Transverse colon (tissue), 4 donors: ENCODE data around the gene UVRAG. TPM values are rescaled to one million over a fixed set of nuclear protein-coding genes. Genes with fewer than 3 reads are reported as not detected.

Source experiments
- DNase-seq: peaks from one replicate; pipeline ENCODE4 v3.0.0-alpha.2; 2019
- H3K27ac ChIP-seq, 4 donors: fragments of 200-600 bp; sonication (generic); 2 replicates each; pipeline ENCODE4 v1.5.1; 2016 to 2018; ENCODE audit warnings: inconsistent platforms in 4 of 4
- H3K27me3 ChIP-seq: fragments of 200-600 bp; sonication (generic); 2 replicates; pipeline ENCODE4 v1.5.1; 2017; ENCODE audit warnings: inconsistent platforms
- H3K36me3 ChIP-seq, 4 donors: fragments of 200-600 bp; sonication (generic); 2 replicates each; pipeline ENCODE4 v1.5.1; 2017 to 2019; ENCODE audit warnings: inconsistent platforms in 4 of 4
- H3K4me1 ChIP-seq, 4 donors: fragments of 200-600 bp; sonication (generic); 2 replicates each; pipeline ENCODE4 v1.5.1; 2017 to 2020; ENCODE audit warnings: inconsistent platforms in 4 of 4
- H3K4me3 ChIP-seq, 4 donors: fragments of 200-600 bp; sonication (generic); 1 replicate in 1 of 4; 2 replicates in 3 of 4; pipeline versions ENCODE4 v1.5.1 to v1.6.1; 2017 to 2019; ENCODE audit warnings: inconsistent platforms in 4 of 4
- H3K9me3 ChIP-seq, 2 donors: fragments of 200-600 bp; sonication (generic); 2 replicates each; pipeline ENCODE4 v1.5.1; 2017 to 2019; ENCODE audit warnings: inconsistent platforms in 2 of 2
- EP300 ChIP-seq: sonication (generic); formaldehyde crosslinking; IDR thresholded peaks from one replicate; pipeline ENCODE4 v1.6.1; 2017; ENCODE audit warnings: antibody characterized with exemption, low read depth
- POLR2A ChIP-seq: fragments of 450-650 bp; IDR thresholded peaks from one replicate; pipeline ENCODE4 v1.6.1; 2016; ENCODE audit warnings: antibody characterized with exemption, mild to moderate bottlenecking, moderate library complexity
- POLR2AphosphoS5 ChIP-seq, 3 donors: sonication (generic); formaldehyde crosslinking; IDR thresholded peaks; one replicate each; pipeline ENCODE4 v1.6.1; 2016; ENCODE audit warnings: antibody characterized with exemption in 3 of 3
- WGBS, 2 donors: methylation state at CpG; one replicate each; pipeline ENCODE4 v1.1.5; 2018; ENCODE audit warnings: low coverage in 1 of 2; 5-methylcytosine and 5-hydroxymethylcytosine counted together
- in situ Hi-C, 4 donors: fragments of 200-750 bp; cut with MboI; loops; one replicate each; pipeline versions ENCODE4 v1.15.0 to v1.15.1; 2017; ENCODE audit warnings: low sequenced_read_pairs in 3 of 4, low pct_ligation_motif_present in 1 of 4, low pct_unique_long_range_greater_than_20kb in 1 of 4
- intact Hi-C: fragments of 100-400 bp; cut with DNase I; formaldehyde crosslinking; loops from one replicate; pipeline ENCODE4 v1.15.1; 2023; ENCODE audit warnings: low total_unique reads
- total RNA-seq, 4 donors: library from RNA; depleted of rRNA; stranded (reverse); fragments of >200 nt; gene quantifications; one replicate each; pipeline ENCODE4 v1.1.0, GENCODE V29; 2016
- TF ChIP-seq, protein P1 (sequence below), 5 experiments: fragments of 200-600 bp in 3 of 5; fragments of 450-650 bp in 2 of 5; sonication (generic) in 3 of 5; IDR thresholded peaks; 1 replicate in 2 of 5; 2 replicates in 3 of 5; pipeline ENCODE4 v1.5.1; 2016 to 2017; ENCODE audit warnings: antibody characterized with exemption in 5 of 5, inconsistent platforms in 3 of 5, mild to moderate bottlenecking in 2 of 5, moderate library complexity in 1 of 5

The UVRAG gene
- total RNA-seq, 4 donors from 2014 or later, result 12.7 to 34.6 (median 19.3) TPM

DNA sequence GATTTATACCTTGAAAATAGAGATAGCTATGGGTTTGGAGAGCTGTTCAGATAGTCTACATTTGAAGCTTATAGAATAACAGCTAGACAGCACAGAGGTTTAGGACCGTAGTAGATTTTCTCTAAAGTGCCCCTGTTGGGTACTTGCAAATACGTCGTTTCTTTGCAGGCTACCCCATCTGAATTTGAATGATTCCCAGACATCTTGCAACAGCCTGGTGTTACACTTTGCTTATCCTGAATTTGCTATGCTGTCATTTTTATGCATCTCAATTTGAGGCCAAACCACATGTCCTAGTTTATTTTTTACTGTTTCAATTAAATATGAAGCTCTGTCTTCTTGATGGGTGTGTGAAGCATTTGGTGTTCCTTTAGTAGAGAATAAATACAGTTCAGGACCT lies 249.2 kb downstream of the UVRAG start:
- Histone ChIP-seq H3K27ac (no peak overlapping the region), H3K27me3 (no peaks in the 10 kb centered on the region), H3K4me3 (no peak overlapping the region), H3K9me3 (no peaks in the 10 kb centered on the region), H3K36me3 (peaks cover 0 to 9% (median 0%) of the 10 kb centered on the region in 4 donors), H3K4me1 (no peaks in the 10 kb centered on the region)
- 94% methylated on average over 3 of the region's 3 CpGs for WGBS, 2 donors
- in situ Hi-C loops (no loop called here), intact Hi-C loops (no loop called here)
- TF ChIP-seq POLR2A (no peak), POLR2AphosphoS5 (IDR thresholded peaks at IDR 0.05) (no peak), EP300 (no peak)
- TF ChIP-seq, protein P1, sequence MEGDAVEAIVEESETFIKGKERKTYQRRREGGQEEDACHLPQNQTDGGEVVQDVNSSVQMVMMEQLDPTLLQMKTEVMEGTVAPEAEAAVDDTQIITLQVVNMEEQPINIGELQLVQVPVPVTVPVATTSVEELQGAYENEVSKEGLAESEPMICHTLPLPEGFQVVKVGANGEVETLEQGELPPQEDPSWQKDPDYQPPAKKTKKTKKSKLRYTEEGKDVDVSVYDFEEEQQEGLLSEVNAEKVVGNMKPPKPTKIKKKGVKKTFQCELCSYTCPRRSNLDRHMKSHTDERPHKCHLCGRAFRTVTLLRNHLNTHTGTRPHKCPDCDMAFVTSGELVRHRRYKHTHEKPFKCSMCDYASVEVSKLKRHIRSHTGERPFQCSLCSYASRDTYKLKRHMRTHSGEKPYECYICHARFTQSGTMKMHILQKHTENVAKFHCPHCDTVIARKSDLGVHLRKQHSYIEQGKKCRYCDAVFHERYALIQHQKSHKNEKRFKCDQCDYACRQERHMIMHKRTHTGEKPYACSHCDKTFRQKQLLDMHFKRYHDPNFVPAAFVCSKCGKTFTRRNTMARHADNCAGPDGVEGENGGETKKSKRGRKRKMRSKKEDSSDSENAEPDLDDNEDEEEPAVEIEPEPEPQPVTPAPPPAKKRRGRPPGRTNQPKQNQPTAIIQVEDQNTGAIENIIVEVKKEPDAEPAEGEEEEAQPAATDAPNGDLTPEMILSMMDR (IDR thresholded peaks at IDR 0.05), result no peak
- DNase-seq, result no peak

DNA sequence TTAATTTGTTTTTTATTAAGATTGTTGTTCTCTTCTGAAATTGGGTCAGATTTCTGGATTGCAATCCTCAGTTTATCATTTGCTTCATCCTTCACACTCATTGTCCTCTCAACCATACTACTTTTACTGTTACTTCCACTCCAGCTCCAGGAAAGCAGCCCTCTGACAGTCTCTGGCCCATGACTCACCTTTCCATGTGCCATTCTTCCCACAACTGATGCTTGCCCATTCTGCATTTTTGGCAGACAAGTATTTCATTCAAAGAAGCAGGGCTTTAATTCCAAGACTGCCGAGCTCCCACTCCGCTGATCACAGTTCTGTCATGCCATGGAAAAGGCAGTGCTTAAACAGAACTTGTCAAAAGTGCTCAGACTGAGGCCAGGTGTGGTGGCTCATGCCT lies 252.1 kb downstream of the UVRAG start:
- TF ChIP-seq EP300 (no peak), POLR2AphosphoS5 (IDR thresholded peaks at IDR 0.05) (no peak), POLR2A (no peak)
- TF ChIP-seq, protein P1 (IDR thresholded peaks at IDR 0.05), result no peak
- Histone ChIP-seq H3K4me3 (no peak overlapping the region), H3K36me3 (peaks cover 0 to 9% (median 0%) of the 10 kb centered on the region in 4 donors), H3K9me3 (no peaks in the 10 kb centered on the region), H3K4me1 (no peaks in the 10 kb centered on the region), H3K27ac (no peak overlapping the region), H3K27me3 (no peaks in the 10 kb centered on the region)
- no peak for DNase-seq
- intact Hi-C loops (no loop called here), in situ Hi-C loops (no loop called here)
- 100% methylated on average over 2 of the region's 2 CpGs; no CpG with 5 or more reads in 1 of the 2 donors for WGBS, 2 donors

DNA sequence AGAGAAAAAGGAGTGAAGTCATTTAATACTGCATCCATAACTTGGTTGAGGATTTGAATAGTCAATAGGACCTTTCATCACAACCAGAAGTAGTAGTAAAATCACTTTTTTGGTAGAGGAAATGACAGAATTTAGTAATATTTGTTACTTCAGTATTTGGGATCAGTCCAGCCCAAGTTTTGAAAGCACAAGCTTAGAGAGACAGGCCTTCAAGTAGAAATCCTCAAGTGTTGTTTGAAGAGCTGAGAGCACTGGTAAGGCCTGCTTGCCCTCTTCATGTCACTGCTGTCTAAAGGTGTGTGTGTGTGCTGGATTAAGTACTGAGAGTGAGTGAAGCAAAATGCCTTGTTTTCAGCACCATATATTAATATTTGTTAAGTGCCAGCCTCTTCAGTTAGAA lies 254.0 kb downstream of the UVRAG start:
- H3K4me1 ChIP-seq, result peaks cover 0 to 3% (median 0%) of the 10 kb centered on the region in 4 donors
- H3K36me3 ChIP-seq, result peaks cover 0 to 9% (median 0%) of the 10 kb centered on the region in 4 donors
- in situ Hi-C loops, result no loop called here
- intact Hi-C loops, result no loop called here
- H3K27ac ChIP-seq, result no peak overlapping the region
- no peak for TF ChIP-seq POLR2A
- H3K9me3 ChIP-seq, result no peaks in the 10 kb centered on the region
- DNase-seq, result no peak
- H3K4me3 ChIP-seq, result no peak overlapping the region
- no peaks in the 10 kb centered on the region for H3K27me3 ChIP-seq

- no peak overlapping the region for H3K27ac ChIP-seq
- no peaks in the 10 kb centered on the region for H3K9me3 ChIP-seq
- H3K4me3 ChIP-seq, result no peak overlapping the region
- TF ChIP-seq POLR2A (no peak), EP300 (no peak), POLR2AphosphoS5 (IDR thresholded peaks at IDR 0.05) (no peak)
- TF ChIP-seq, protein P1 (IDR thresholded peaks at IDR 0.05), result no peak
- in situ Hi-C loops, result no loop called here
- H3K36me3 ChIP-seq, result peaks cover 0 to 9% (median 0%) of the 10 kb centered on the region in 4 donors
- intact Hi-C loops, result no loop called here
- H3K27me3 ChIP-seq, result no peaks in the 10 kb centered on the region
- DNase-seq, result no peak
- peaks cover 0 to 11% (median 2%) of the 10 kb centered on the region in 4 donors for H3K4me1 ChIP-seq
Measured at GRCh38 chr11:76071090-76071489, 256.1 kb downstream of the UVRAG start.

DNA sequence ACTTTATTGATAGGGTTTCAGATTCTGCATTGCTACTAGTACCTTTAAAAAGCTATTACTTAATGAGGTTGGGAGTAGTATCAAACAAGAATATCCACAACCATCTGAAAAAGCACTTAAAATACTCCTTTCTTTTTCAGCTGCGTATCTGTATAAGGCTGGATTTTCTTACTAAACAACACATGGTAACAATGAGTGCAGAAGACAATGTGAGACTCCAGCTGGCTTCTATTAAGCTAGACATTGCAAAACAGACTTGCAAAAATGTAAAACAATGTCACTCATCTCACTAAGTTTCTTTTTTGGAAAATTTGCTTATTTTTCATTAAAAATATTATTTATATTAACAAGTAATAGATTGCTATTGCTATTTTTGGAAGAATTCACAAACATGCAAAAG lies 258.7 kb downstream of the UVRAG start:
- Histone ChIP-seq H3K9me3 (no peaks in the 10 kb centered on the region), H3K27ac (no peak overlapping the region), H3K36me3 (no peaks in the 10 kb centered on the region), H3K4me3 (no peak overlapping the region), H3K27me3 (no peaks in the 10 kb centered on the region), H3K4me1 (peaks cover 0 to 15% (median 2%) of the 10 kb centered on the region in 4 donors)
- 82 to 87% methylated on average over 1 of the region's 1 CpG for WGBS, 2 donors
- TF ChIP-seq POLR2AphosphoS5 (IDR thresholded peaks at IDR 0.05) (no peak), POLR2A (no peak), EP300 (no peak)
- TF ChIP-seq, protein P1 (IDR thresholded peaks at IDR 0.05), result no peak
- in situ Hi-C loops (no loop called here), intact Hi-C loops (no loop called here)
- DNase-seq, result no peak
